Upper lobe of left lung (tissue), 4 donors: ENCODE results near the gene PRKCA.

Experiments
- CTCF ChIP-seq, 6 experiments: fragments of 450-650 bp in 4 of 6; fragments of 200-600 bp in 2 of 6; sonication (generic) in 2 of 6; IDR thresholded peaks; one replicate each; pipeline ENCODE4 v1.5.1; 2016 to 2019; ENCODE audit warnings: antibody characterized with exemption in 6 of 6
- POLR2A ChIP-seq, 4 donors: fragments of 450-650 bp; IDR thresholded peaks; one replicate each; pipeline ENCODE4 v1.5.1; 2016 to 2017; ENCODE audit warnings: antibody characterized with exemption in 4 of 4, mild to moderate bottlenecking in 2 of 4
- POLR2AphosphoS5 ChIP-seq, 2 donors: sonication (generic); formaldehyde crosslinking; IDR thresholded peaks; one replicate each; pipeline ENCODE4 v1.5.1; 2017; ENCODE audit warnings: antibody characterized with exemption in 2 of 2

DNA sequence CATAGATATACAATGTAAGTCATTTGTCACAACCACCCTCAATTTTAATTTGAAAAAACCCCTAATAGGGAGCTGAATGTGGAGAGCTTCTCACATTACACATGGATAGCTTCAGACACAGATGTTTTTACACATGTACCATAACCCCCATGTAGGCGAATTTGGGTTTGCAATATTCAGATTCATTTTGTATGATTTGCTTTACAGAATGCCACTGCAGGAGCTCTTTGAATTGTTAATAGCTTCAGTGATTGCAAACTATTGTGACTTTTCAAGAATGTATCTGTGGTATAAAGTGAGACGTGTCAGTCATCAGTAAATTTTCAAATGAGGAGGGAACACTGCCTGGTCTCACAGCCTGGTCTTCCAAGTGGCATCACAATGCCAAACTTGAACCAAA is 419.9 kb downstream of the PRKCA start:
- TF ChIP-seq CTCF (IDR thresholded peaks at IDR 0.05) (no peak), POLR2A (IDR thresholded peaks at IDR 0.05) (no peak), POLR2AphosphoS5 (IDR thresholded peaks at IDR 0.05) (no peak)
